Esophagus squamous epithelium (tissue), 4 donors: ENCODE measurements around the gene ATP5PD.

Experiments
- CTCF ChIP-seq, 6 experiments: fragments of 450-650 bp in 4 of 6; fragments of 200-600 bp in 2 of 6; sonication (generic) in 2 of 6; IDR thresholded peaks; one replicate each; pipeline ENCODE4 v1.5.1; 2016 to 2019; ENCODE audit warnings: antibody characterized with exemption in 6 of 6, mild to moderate bottlenecking in 4 of 6, moderate library complexity in 4 of 6
- POLR2A ChIP-seq, 4 donors: fragments of 450-650 bp; IDR thresholded peaks; one replicate each; pipeline ENCODE4 v1.6.1; 2017; ENCODE audit warnings: antibody characterized with exemption in 4 of 4, mild to moderate bottlenecking in 4 of 4, moderate library complexity in 3 of 4

DNA sequence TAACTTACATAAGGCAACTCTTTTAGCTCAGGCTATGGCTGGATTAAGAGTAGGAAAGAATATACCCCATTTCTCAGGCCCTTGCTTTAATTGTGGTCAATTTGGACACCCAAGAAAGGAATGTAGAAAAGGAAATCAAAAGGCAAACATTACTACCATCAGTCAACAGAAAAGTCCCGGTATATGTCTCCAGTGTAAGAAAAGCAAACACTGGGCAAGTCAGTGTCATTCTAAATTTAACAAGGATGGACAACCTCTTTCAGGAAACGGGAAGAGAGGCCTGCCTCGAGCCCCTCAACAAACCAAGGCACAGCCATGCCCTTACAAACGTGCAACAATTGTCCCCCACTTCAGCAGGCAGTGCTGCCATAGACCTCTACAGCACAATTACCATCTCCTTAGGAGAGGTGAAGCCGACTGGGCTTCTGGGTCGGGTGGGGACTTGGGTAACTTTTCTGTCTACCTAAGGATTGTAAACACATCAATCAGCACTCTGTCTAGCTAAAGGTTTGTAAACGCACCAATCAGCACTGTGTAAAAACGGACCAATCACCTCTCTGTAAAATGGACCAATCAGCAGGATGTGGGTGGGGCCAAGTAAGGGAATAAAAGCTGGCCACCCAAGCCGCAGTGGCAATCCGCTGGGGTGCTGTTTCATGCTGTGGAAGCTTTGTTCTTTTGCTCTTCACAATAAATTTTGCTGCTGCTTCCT, 21.9 kb downstream of the ATP5PD start:
- no peak for TF ChIP-seq POLR2A (IDR thresholded peaks at IDR 0.05)
- no peak for TF ChIP-seq CTCF (IDR thresholded peaks at IDR 0.05)
